Umbilical cord (tissue), 2 donors: ENCODE results near the gene NUP107. TPM values are rescaled to one million over a fixed set of nuclear protein-coding genes. Genes with fewer than 3 reads are reported as not detected.

Experiments used
- DNase-seq: peaks from one replicate; pipeline ENCODE4 v3.0.0-alpha.2; 2015; ENCODE audit warnings: low spot score
- total RNA-seq: library from RNA; depleted of rRNA; stranded (reverse); fragments of >200 nt; gene quantifications from one replicate; pipeline ENCODE4 v1.2.3, GENCODE V29; 2014; ENCODE audit warnings: low replicate concordance; ENCODE audit not compliant: insufficient read depth

Gene NUP107
- total RNA-seq, 1 donor from 2014 or later: 43.6 TPM

DNA sequence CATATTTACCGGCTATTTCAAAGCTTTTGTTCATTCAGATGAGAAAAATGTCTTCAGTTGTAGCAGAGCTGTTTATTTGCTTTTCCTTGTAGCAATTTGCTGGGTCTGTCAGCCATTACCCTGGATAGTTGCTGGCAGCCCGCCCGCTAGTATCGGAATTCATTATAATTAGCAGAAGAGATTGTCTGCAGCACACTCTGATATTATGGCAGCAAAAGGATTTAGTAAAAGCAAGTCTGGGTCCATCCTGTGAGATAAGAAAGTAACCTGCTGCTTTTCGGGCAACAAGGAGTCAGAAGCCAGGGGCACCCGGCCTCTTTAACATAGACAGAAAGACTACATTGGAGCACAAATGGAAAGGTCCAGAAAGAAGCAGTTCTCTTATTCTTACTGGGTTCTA is 53.1 kb downstream of the NUP107 start:
- no peak for DNase-seq

DNA sequence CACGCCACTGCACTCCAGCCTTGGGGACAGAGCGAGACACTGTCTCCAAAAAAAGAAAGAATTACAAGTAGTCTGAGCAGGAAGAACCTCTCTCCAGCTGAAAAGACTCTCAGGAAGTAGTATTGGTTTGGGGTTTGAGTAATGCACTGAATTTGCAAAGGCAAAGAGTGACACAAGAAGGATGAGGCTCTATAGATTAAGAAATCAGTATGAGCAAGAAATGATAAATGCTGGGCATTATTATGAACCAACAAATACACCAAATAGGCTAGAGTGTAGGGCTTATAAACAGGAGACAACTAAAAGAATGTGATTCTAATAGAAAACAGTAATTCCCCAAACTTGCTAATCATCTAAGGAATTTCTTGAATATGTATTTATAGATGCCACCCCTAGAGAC is 56.6 kb downstream of the NUP107 start:
- DNase-seq: no peak

DNA sequence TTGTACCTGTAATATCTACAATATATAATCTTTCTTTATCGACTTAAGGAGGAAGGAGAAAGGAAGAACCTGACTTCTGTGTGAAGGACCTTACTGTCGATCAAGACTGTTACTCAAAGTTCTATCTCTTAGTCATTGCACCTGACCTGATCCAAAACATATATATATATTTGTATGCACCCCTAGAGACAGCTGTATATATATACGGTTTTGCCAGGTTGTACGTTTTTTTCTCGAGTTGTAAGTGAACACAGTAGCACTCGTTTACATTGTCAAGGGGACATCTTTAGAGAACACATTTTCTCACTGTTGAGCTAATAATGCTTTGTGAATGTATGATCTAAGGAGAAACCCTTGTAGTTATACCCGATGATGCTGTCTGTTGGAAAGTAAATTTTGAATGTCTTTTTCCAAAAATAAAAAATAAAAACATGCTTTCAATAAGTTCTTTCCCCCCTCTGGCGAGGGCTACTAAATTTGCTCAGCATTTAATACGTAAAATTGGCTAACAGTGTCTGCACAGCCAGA is 58.7 kb downstream of the NUP107 start:
- DNase-seq: no peak

DNA sequence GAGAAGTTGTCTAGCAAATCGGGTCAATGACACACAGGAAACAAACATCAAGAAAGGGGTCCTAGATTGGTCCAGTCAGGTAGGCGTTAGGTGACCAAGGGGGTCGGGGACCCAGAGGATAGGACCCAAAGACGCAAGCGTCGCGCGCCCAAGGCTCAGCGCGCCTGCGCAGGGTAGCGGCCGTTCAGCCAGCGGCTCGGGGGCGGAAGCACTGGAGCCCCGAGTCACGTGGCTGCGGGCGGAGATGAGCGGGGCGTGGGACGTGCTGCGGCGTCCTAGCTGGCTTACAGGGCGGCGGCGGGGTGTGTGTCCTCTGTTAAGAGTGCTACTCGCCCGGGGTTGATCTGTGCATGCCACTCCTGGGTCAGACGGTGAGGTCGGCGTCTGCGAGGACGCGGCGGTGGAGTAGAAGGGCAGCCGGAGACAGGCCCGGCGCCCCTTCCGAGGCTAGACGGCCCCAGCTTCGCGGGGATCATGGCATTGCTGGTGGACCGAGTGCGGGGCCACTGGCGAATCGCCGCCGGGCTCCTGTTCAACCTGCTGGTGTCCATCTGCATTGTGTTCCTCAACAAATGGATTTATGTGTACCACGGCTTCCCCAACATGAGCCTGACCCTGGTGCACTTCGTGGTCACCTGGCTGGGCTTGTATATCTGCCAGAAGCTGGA is 59.3 kb downstream of the NUP107 start, which contains the start of gene SLC35E3:
SLC35E3 (plus strand) TSS at position 273 of the 668 bp plus-strand sequence; CDS start at position 475, 202 bp downstream.
- DNase-seq: peak; percentile 95

DNA sequence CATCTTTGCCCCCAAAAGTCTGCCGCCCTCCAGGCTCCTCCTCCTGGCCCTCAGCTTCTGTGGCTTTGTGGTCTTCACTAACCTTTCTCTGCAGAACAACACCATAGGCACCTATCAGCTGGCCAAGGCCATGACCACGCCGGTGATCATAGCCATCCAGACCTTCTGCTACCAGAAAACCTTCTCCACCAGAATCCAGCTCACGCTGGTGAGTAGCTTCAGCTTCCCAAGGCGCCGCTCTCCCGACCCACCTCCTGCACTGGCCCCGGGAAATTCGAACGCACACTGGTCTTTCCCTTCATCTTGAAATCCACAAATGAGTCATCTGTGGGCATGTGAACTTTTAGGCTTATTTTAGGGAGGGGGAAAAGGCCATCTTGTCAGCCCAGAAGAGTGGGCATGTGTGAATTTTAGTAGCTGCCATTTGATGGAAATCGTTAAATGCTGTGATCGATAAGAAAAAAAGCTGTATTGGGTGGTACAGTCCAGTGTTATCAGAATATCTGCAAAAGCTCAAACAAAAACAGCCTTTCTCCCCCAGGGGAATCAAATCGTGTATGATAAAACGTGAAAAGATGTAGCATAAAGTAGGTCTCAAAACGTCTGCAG is 59.9 kb downstream of the NUP107 start:
- DNase-seq: peak; percentile 73

DNA sequence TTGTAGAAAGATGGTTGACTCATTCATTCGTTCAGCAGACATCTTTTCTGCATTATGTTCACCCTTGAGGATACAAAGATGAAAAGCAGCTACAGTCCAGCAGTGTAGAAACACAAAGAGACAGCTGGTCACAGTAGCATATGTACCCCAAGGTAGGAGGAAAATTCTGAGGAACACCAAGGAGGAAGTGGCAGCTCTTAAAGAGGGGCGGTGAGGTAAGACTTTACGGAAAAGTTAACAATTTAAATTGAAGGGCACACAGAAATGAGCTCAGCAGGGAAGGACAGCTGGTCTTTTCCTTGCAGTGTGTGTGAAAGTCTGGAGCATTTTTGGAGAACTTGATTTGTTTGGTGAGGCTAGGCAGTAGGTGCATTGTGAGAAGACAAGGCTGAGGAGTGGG is 62.7 kb downstream of the NUP107 start:
- no peak for DNase-seq

DNA sequence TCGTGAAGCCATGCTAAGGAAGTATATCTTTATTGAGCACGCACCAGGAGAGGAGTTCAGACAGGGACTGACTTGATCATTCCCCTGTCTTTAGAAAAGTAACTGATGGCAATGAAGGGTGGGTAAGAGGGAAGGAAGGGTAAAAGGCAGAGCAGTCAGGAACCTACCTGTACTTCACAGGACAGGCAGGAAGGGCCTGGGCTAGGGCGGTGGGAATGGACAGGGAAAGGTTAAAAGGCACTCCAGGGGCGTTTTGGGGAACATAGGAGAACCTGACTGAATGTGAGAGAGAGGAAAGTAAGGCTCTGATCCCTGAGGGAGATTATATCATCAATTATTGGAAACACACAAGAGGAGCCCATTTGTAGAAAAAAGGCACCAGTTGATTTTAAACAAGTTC is 63.1 kb downstream of the NUP107 start:
- DNase-seq: no peak

DNA sequence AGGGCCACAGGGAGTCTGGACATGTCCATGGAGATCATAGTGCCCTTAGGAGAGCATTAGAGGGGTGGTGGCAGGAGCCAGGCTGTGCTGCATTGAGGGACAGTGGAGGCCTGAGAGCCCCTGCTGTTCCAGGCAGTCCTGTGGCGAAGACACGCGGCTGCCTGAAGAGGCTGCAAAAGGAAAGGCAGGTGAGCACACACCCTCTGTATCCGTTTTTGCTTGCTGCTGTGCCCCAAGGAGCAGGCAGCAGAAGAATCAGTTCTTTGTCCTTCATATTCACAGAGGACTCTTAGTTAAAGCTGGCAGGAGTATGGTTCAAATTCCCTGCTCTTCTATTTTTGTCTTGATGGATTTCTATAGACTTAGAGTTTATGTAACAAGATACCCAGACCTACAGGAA is 63.7 kb downstream of the NUP107 start:
- no peak for DNase-seq

DNA sequence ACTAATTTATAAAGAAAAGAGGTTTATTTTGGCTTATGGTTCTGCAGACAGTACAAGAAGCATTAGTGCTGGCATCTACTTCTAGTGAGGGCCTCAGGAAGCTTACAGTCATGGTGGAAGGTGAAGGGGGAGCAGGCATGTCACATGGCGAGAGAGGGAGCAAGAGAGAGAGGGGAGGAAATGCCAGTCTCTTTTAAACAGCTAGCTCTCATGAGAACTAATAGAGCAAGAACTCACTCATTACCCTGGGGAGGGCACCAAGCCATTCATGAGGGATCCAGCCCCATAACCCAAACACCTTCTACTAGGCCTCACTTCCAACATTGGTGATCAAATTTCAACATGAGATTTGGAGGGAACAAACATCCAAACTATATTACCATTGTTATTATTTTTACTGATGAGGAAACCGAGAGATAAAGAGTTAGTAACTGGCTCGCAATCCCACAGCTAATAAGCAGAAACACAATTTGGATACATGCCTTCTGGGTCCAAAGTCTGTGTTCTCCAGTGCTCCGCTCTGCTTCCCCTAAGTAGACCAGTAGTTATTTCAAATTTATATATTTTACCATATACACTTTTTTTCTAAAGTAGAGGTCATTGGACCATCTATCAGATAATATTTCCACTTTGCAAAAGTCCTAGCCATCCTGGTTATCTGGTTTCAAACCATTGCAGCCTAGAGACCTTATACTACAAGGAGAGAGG is 68.9 kb downstream of the NUP107 start:
- DNase-seq: no peak

DNA sequence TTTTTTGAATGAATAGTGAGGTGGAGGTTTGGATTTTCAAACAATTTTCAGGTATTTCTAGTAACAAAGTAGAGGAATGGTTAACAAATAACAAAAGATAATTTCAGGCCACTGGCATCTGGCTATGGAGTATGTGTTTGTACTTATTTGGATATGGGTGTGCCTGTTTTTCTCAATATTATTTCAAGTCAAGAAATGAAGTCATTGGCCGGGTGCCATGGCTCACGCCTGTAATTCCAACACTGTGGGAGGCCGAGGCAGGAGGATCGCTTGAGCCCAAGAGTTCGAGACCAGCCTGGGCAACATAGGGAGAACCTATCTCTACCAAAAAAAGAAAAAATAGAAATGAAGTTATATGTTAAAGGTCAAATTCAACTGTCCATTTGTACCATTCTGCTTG is 73.1 kb downstream of the NUP107 start:
- no peak for DNase-seq

DNA sequence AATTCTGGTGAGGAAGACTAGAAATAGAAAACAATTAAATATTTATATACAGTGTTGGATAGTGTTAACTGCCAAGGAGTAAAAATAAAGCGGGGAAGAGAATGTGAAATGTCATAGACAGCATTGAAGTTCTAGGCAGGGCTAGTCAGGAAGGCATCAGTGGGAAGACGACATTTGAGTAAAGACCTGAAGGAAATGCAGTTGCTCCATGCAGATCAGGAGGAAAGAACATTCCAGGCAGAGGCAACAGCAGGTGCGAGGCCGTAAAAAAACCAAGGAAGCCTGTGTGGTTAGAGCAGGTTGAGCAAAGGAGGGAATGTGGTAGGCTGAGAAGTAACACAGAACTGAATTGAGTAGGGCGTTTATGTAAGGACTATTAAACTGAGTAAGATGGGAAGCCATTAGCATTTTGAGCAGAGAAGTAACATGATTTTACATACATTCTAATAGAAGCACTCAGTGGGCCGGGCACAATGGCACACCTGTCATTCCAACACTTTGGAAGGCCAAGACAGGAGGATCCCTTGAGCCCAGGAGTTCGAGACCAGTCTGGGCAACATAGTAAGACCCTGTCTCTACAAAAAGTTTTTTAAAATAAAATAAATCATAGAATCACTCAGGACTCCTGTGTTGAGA is 74.1 kb downstream of the NUP107 start:
- no peak for DNase-seq

DNA sequence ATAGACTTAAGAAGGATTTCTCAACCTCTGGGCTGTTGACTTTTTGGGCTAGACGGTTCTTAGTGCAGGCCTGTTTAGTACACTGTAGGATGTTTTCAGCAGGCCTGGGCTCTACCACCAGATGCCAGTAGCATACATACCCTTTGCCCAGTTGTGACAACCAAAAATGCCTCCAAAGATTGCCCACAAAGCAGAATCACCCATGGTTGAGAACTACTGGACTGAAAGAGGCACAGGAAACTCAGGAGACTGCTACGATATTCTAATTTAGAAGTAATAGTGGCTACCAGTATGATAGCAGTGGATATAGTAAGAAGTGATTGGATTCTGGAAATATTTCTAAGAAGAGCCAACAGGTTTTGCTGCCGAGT is 74.6 kb downstream of the NUP107 start:
- DNase-seq: no peak

DNA sequence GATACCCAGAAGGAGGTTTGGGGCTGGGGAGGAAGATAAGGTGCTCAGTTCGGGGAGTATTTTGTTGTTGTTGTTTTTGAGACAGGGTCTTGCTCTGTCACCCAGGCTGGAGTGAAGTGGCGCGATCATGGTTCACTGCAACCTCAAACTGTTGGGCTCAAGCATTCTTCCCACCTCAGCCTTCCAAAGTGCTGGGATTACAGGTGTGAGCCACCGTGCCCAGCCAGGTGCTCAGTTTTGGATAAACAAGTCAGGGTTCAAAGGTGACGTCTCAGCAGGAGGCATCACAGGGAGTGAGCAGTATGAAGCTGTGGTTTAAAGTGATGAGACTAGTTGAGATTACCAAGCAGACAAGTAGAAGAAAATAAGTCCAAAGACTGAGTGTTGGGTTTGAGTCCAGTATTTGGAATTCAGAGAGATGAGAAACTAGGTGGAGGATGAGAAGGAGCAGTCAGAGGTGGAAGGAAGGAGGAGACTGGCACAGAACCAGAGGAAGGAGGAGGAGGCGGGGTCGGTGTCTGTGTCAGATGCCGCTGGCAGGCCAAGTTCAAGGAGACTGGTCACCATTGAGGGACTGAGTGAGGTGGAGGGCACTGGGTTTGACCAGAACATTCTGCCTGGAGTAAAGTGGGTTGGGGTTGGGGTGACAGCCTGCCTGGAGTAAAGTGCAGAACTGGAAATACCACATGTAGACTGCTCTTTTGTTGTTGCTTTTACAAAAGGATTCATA is 75.3 kb downstream of the NUP107 start:
- no peak for DNase-seq

DNA sequence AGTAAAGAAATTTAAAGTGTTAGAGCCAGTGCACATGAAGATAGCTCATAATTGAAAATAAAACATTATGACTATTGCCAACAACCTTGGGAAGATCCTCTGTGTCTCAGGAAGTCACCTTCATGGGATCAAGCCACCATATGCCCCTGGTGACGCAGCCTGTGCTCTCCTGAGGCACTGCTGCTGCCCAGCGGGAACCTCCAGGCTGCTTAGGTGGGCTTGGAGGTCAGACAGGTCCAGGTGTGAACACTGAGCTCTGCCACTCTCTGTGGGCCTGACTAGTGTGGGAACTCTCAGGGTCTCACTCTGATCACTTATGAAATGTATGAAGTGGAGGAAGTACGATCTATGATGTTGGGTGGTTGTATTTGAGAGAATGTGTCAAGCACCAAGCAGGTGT is 75.9 kb downstream of the NUP107 start:
- no peak for DNase-seq

DNA sequence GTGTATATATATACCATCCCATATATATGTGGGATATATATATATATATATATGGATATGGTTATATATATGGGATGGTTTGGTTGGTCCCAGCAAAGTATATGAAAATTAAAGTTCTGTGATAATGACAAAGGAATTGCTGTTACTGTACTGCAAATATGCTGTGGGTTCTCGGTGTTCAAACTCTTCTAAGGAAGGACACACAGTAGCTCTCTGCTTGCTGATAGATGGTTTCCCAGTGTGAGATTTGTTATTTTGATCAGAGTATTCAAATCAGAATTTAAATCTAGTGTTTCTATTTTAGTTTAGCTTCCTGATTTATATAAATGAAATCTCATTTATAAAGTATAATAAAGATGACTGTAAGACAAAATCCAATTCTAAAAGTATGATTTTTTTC is 78.9 kb downstream of the NUP107 start:
- no peak for DNase-seq

DNA sequence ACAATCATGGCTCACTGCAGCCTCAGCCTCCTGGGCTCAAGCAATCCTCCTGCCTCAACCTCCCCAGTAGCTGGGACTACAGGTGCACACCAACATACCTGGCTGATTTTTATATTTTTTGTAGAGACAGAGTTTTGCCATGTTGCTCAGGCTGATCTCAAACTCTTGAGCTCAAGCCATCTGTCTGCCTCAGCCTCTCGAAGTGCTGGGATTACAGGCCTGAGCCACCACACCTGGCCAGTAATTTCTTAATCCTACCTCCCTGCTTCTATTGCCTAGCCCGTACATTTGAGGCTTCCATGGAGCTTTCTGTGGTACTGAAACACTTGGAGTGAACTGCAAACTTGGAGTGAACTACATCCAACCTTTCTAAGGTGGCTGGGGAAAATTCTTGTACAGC is 79.9 kb downstream of the NUP107 start:
- no peak for DNase-seq

DNA sequence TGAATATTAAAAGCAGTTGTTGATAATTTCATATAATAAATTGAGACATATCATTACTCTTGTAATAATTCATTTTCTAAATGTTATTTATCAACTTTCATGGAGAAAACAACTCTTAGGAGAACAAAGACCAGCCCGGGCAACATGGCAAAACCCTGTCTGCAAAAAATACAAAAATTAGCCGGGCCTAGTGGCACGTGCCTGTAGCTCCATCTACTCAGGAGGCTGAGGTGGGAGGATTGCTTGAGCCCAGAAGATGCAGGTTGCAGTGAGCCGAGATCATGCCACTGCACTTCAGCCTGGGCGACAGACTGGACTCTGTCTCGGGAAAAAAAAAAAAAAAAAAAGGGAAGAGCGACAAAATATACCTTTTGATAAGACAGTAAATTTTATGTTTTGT is 80.4 kb downstream of the NUP107 start:
- no peak for DNase-seq

DNA sequence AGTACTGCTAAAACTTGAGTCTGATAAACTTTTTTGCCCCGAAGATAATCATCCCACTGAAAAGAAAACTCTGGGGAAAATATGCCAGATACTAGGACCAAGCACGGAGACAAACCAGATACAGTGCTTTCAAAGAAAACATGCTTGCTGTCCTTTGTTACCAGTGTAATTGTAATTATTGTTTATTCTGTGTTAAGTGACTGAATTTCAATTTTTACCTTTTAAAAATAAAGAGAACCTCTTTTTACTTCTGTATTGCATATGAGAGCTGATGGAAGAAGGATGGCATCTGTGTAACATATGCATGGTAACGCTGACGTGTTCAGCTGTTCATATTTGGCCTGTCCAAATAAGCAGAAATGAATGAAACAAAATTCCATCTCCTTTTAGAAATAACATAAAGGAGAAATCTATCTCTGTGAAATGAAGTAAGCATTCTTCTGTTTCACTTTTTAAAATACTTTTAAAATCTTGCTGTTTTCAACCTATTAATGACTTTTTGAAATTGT is 81.7 kb downstream of the NUP107 start:
- DNase-seq: no peak

DNA sequence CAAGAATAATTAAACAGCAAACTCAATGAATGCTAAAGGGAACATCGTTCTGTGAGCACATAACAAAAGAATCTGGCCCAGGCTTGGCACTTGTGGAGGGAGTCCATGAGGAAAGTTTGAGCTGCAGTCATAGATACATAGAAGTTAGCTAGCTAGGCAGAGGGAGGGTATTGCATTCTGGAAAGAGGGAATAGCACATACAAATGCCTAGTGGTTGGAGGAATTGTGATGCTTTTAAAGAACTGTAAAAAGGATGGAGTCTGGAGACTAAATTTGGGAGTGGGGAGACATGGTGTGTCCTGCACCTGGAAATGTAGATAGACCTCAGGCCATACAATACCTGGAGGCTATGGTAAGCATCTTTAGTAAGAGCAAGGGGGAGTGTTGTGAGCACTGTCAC is 83.2 kb downstream of the NUP107 start:
- no peak for DNase-seq

DNA sequence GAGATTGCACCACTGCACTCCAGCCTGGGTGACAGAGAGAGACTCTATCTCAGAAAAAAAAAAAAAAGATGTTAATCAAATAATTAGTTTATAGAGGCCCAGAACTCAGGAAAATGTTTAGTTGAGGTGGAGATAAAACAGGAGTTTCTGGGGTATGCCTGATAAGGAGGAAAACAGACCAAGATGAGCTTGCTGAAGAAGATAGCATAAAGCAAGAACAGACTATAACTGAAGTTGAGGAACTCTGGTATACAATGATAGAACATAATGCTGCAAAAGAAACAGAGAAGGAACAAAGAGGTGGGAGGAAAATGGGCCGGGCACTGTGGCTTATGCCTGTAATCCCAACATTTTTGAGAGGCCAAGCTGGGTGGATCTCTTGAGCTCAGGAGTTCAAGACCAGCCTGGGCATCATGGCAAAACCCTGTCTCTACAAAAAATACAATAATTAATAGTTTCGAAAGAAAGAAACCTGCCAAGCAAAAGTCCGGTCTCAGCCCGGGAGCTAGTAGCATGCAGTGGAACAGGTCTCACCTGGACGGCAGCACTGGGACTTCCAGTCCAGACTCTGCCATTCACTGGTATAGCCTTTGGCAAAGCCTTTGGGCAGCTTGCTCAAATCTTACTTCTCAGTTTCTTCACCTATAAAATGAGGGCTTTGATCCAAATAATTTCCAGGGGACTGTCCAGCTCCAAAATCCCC is 84.6 kb downstream of the NUP107 start:
- no peak for DNase-seq

DNA sequence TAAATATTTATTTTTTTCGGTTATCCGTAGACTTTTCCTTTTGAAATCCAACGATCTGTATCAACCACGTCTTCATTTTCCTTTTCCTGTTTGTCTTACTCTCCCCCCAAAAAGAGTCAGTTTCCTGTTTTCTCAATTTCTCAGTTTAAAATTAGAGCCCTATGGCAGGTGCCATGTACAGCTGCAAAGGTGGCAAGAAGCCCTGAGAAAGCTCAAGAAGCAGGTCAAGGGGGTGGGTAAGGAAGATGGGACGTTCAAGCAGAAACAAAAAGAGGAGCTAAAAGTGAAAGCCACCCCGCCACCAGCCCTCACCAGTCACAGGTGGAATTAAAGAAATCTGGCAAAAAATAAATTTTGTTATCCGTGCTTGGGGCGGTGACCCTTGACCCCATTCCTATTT is 85.9 kb downstream of the NUP107 start:
- DNase-seq: no peak
